Lower leg skin (tissue), 4 donors: ENCODE measurements around the gene PPFIBP2. TPM values are rescaled to one million over a fixed set of nuclear protein-coding genes. Genes with fewer than 3 reads are reported as not detected.

Source experiments
- DNase-seq, 2 donors: peaks; one replicate each; pipeline ENCODE4 v3.0.0-alpha.2; 2019; ENCODE audit warnings: low spot score in 2 of 2
- H3K4me3 ChIP-seq: fragments of 200-600 bp; sonication (generic); 2 replicates; pipeline ENCODE4 v1.5.1; 2017; ENCODE audit warnings: mild to moderate bottlenecking, low read depth; ENCODE audit not compliant: poor library complexity, severe bottlenecking
- CTCF ChIP-seq, 3 donors: fragments of 450-650 bp; IDR thresholded peaks; one replicate each; pipeline ENCODE4 v1.5.1; 2016; ENCODE audit warnings: antibody characterized with exemption in 3 of 3, mild to moderate bottlenecking in 3 of 3, moderate library complexity in 2 of 3
- POLR2A ChIP-seq, 2 donors: fragments of 450-650 bp; IDR thresholded peaks; one replicate each; pipeline ENCODE4 v1.6.1; 2016 to 2017; ENCODE audit warnings: antibody characterized with exemption in 2 of 2, mild to moderate bottlenecking in 1 of 2, moderate library complexity in 1 of 2
- WGBS, 2 donors: methylation state at CpG; one replicate each; pipeline ENCODE4 v1.1.5; 2018; 5-methylcytosine and 5-hydroxymethylcytosine counted together
- intact Hi-C: fragments of 100-400 bp; cut with DNase I; formaldehyde crosslinking; loops from one replicate; pipeline ENCODE4 v1.15.0; 2023; ENCODE audit warnings: low total_unique reads
- total RNA-seq, 4 donors: library from RNA; depleted of rRNA; stranded (reverse); fragments of >200 nt; gene quantifications; one replicate each; pipeline ENCODE4 v1.1.0, GENCODE V29; 2016

Gene PPFIBP2
- total RNA-seq, 4 donors from 2014 or later = 56.6 to 87.1 (median 69.5) TPM

GRCh38 chr11:7536100-7536499 lies 22.3 kb downstream of the PPFIBP2 start:
- intact Hi-C loops = no loop called here
- DNase-seq = peak in 1 of 2 donors; percentile 46
- TF ChIP-seq POLR2A (IDR thresholded peaks at IDR 0.05) (no peak), CTCF (IDR thresholded peaks at IDR 0.05) (no peak)
- no peak overlapping the region for H3K4me3 ChIP-seq
- WGBS, 2 donors = 42 to 49% methylated on average over 8 of the region's 8 CpGs

GRCh38 chr11:7537265-7537664 lies 23.5 kb downstream of the PPFIBP2 start:
- DNase-seq = peak in 1 of 2 donors; percentile 84
- 63 to 71% methylated on average over 6 of the region's 6 CpGs for WGBS, 2 donors
- TF ChIP-seq POLR2A (IDR thresholded peaks at IDR 0.05) = no peak
- no peak for TF ChIP-seq CTCF (IDR thresholded peaks at IDR 0.05)
- H3K4me3 ChIP-seq = no peak overlapping the region
- intact Hi-C loops = no loop called here

GRCh38 chr11:7538031-7538430 lies 24.2 kb downstream of the PPFIBP2 start:
- TF ChIP-seq POLR2A (IDR thresholded peaks at IDR 0.05) (no peak), CTCF (IDR thresholded peaks at IDR 0.05) (no peak)
- intact Hi-C loops = no loop called here
- 27 to 37% methylated on average over 8 of the region's 8 CpGs for WGBS, 2 donors
- H3K4me3 ChIP-seq = no peak overlapping the region
- DNase-seq = peak; percentile 82 to 94

- intact Hi-C loops = no loop called here
- DNase-seq = peak; percentile 53 to 86
- 50 to 51% methylated on average over 12 of the region's 12 CpGs for WGBS, 2 donors
- no peak for TF ChIP-seq POLR2A (IDR thresholded peaks at IDR 0.05)
- no peak for TF ChIP-seq CTCF (IDR thresholded peaks at IDR 0.05)
- no peak overlapping the region for H3K4me3 ChIP-seq
Observed at GRCh38 chr11:7538466-7539454, 25.0 kb downstream of the PPFIBP2 start.

GRCh38 chr11:7540830-7541555 lies 27.2 kb downstream of the PPFIBP2 start:
- intact Hi-C loops = no loop called here
- TF ChIP-seq CTCF (IDR thresholded peaks at IDR 0.05) (no peak), POLR2A (IDR thresholded peaks at IDR 0.05) (no peak)
- no peak for DNase-seq
- no peak overlapping the region for H3K4me3 ChIP-seq
- WGBS, 2 donors = 70 to 77% methylated on average over 8 of the region's 8 CpGs
